OCI-LY1 (cell line): Measurements from ENCODE around the gene MDN1.

Experiments used
- H2AFZ ChIP-seq: fragments of 200-600 bp; sonication (generic), shearing (Covaris generic); 2 replicates; pipeline ENCODE4 v1.6.0; 2014; ENCODE audit warnings: antibody characterized with exemption, mild to moderate bottlenecking, low read length
- H3F3A ChIP-seq: fragments of 200-600 bp; sonication (generic), shearing (Covaris generic); 2 replicates; pipeline ENCODE4 v1.6.0; 2014; ENCODE audit warnings: mild to moderate bottlenecking, antibody characterized with exemption, low read length, moderate library complexity; ENCODE audit not compliant: insufficient read depth
- H3K27ac ChIP-seq: fragments of 200-600 bp; sonication (generic); 2 replicates; pipeline ENCODE4 v1.5.1; 2014; ENCODE audit warnings: low read length, mixed run types, mild to moderate bottlenecking, low read depth; ENCODE audit not compliant: poor library complexity, severe bottlenecking
- H3K27me3 ChIP-seq: fragments of 200-600 bp; sonication (generic); 2 replicates; pipeline ENCODE4 v1.6.0; 2014; ENCODE audit warnings: antibody characterized with exemption, mild to moderate bottlenecking, low read length, moderate library complexity; ENCODE audit not compliant: insufficient read depth
- H3K36me3 ChIP-seq: fragments of 200-600 bp; sonication (generic); 2 replicates; pipeline ENCODE4 v1.6.1; 2014; ENCODE audit warnings: mild to moderate bottlenecking, antibody characterized with exemption, low read length, moderate library complexity, mixed read lengths; ENCODE audit not compliant: insufficient read depth
- H3K4me1 ChIP-seq: fragments of 200-600 bp; sonication (generic); 2 replicates; pipeline ENCODE4 v1.5.1; 2014; ENCODE audit warnings: mild to moderate bottlenecking, low read length, moderate library complexity; ENCODE audit not compliant: insufficient read depth, severe bottlenecking
- H3K4me2 ChIP-seq: fragments of 200-600 bp; sonication (generic), shearing (Covaris generic); 2 replicates; pipeline ENCODE4 v1.6.1; 2014; ENCODE audit warnings: low read length
- H3K4me3 ChIP-seq: fragments of 200-600 bp; sonication (generic); 2 replicates; pipeline ENCODE4 v1.5.1; 2014; ENCODE audit warnings: low read length, low read depth, mild to moderate bottlenecking, mixed read lengths; ENCODE audit not compliant: poor library complexity, severe bottlenecking
- H3K79me2 ChIP-seq: fragments of 200-600 bp; shearing (Covaris generic); 2 replicates; pipeline ENCODE4 v1.6.1; 2016; ENCODE audit warnings: mixed run types, low read length, mixed read lengths; ENCODE audit not compliant: insufficient read depth
- H3K9ac ChIP-seq: fragments of 200-600 bp; sonication (generic), shearing (Covaris generic); 2 replicates; pipeline ENCODE4 v1.6.1; 2014; ENCODE audit warnings: mild to moderate bottlenecking, low read length, mixed read lengths
- H3K9me2 ChIP-seq: fragments of 200-600 bp; sonication (generic), shearing (Covaris generic); 2 replicates; pipeline ENCODE4 v1.6.1; 2014; ENCODE audit warnings: low read depth, mild to moderate bottlenecking, low read length, mixed read lengths
- H3K9me3 ChIP-seq: fragments of 200-600 bp; shearing (Covaris generic); 2 replicates; pipeline ENCODE4 v1.6.1; 2014; ENCODE audit warnings: low read length, mixed read lengths
- H4K20me1 ChIP-seq: fragments of 200-600 bp; sonication (generic), shearing (Covaris generic); 2 replicates; pipeline ENCODE4 v1.6.0; 2016; ENCODE audit warnings: mild to moderate bottlenecking, low read length; ENCODE audit not compliant: insufficient read depth
- EZH2 ChIP-seq: fragments of 200-600 bp; sonication (generic), shearing (Covaris generic); IDR thresholded peaks from 2 replicates; pipeline ENCODE4 v1.8.0; 2017; ENCODE audit warnings: borderline replicate concordance, mixed run types, mild to moderate bottlenecking, antibody characterized with exemption, low read length, moderate library complexity, mixed read lengths
- TF ChIP-seq, protein P1 (sequence below): fragments of 200-600 bp; sonication (generic), shearing (Covaris generic); IDR thresholded peaks from 2 replicates; pipeline ENCODE4 v1.5.1; 2017; ENCODE audit warnings: mild to moderate bottlenecking, antibody characterized with exemption, low read length, moderate library complexity, mixed read lengths

MDN1 gene

DNA sequence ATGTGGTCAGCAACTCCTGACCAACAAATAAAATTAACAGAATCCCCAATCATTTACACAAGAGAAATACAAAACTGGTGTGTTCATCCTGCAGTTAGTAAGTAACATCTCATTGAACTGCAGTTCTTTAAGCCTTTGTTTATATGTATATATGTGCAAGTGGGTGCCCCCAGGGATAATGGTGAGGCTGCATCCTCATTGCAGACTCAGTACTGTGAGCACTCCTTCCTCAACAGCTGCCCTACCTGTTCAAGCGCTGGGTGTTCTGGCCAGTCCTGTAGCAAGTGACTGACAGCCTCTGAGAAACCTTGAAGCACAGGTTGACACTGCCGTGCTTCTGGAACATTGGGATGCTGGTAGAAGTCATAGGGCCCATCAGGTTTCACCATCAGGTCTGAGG is 131.3 kb downstream of the MDN1 start:
- Histone ChIP-seq H3K4me3 (no peak overlapping the region), H3K9ac (no peak overlapping the region), H3K4me2 (no peak overlapping the region), H3K27me3 (no peaks in the 10 kb centered on the region), H4K20me1 (no peaks in the 10 kb centered on the region), H3K4me1 (peaks cover 7% of the 10 kb centered on the region), H3F3A (no peaks in the 10 kb centered on the region), H3K36me3 (peaks cover 97% of the 10 kb centered on the region), H3K9me3 (no peaks in the 10 kb centered on the region), H3K9me2 (no peaks in the 10 kb centered on the region), H2AFZ (no peak overlapping the region), H3K79me2 (no peaks in the 10 kb centered on the region), H3K27ac (no peak overlapping the region)
- TF ChIP-seq, protein P1, sequence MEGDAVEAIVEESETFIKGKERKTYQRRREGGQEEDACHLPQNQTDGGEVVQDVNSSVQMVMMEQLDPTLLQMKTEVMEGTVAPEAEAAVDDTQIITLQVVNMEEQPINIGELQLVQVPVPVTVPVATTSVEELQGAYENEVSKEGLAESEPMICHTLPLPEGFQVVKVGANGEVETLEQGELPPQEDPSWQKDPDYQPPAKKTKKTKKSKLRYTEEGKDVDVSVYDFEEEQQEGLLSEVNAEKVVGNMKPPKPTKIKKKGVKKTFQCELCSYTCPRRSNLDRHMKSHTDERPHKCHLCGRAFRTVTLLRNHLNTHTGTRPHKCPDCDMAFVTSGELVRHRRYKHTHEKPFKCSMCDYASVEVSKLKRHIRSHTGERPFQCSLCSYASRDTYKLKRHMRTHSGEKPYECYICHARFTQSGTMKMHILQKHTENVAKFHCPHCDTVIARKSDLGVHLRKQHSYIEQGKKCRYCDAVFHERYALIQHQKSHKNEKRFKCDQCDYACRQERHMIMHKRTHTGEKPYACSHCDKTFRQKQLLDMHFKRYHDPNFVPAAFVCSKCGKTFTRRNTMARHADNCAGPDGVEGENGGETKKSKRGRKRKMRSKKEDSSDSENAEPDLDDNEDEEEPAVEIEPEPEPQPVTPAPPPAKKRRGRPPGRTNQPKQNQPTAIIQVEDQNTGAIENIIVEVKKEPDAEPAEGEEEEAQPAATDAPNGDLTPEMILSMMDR = no peak
- no peak for TF ChIP-seq EZH2

DNA sequence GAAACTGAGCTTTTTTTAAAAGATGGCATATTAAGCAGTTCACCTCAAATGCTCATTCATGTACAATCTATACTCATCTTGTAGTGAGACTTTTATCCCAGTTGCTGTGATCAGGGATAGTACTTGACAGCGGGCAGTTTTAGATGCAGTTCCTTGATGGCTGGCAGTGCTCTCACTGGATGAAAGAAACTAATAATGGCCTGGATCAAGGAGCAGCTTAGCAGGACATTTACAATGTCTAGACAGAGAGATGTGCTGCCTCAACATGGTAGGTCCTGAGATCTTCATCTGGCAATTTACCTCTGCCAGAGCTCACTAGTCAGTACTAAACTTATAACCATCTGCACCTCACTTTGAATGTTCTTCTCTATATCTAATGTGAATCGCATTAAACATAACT is 134.3 kb downstream of the MDN1 start:
- Histone ChIP-seq H3K9me3 (no peaks in the 10 kb centered on the region), H3K79me2 (no peaks in the 10 kb centered on the region), H3K4me3 (no peak overlapping the region), H4K20me1 (no peaks in the 10 kb centered on the region), H3K27me3 (no peaks in the 10 kb centered on the region), H3K9me2 (no peaks in the 10 kb centered on the region), H2AFZ (no peak overlapping the region), H3K4me1 (no peaks in the 10 kb centered on the region), H3K4me2 (no peak overlapping the region), H3K36me3 (peaks cover 96% of the 10 kb centered on the region), H3F3A (no peaks in the 10 kb centered on the region), H3K9ac (no peak overlapping the region), H3K27ac (no peak overlapping the region)
- TF ChIP-seq EZH2 = no peak
- TF ChIP-seq, protein P1 = no peak

DNA sequence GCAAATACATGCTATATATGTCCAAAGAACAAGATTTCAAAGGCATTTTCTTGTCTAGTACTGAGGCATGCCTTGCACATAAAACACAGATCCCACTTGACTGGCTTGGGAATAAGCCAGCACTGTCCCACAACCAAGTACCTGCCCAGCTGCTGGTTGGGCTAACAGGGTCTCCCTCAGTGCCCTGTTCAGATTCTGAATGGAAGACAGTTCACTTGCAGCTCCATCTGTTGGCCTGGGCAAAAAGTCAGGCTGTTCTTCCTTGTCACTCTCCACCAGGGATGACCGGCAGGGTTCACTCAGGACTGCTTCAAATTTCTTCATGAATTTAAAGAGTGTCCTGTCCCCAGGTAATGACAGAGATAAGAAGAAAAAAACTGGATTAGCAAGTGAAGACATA is 136.6 kb downstream of the MDN1 start:
- no peak overlapping the region for H3K4me2 ChIP-seq
- H3K9me2 ChIP-seq = no peaks in the 10 kb centered on the region
- H3K9ac ChIP-seq = no peak overlapping the region
- H4K20me1 ChIP-seq = no peaks in the 10 kb centered on the region
- H3F3A ChIP-seq = no peaks in the 10 kb centered on the region
- no peak overlapping the region for H3K4me3 ChIP-seq
- H3K4me1 ChIP-seq = no peaks in the 10 kb centered on the region
- H3K27ac ChIP-seq = no peak overlapping the region
- no peaks in the 10 kb centered on the region for H3K79me2 ChIP-seq
- TF ChIP-seq, protein P1 = no peak
- TF ChIP-seq EZH2 = no peak
- H3K9me3 ChIP-seq = no peaks in the 10 kb centered on the region
- peaks cover 95% of the 10 kb centered on the region for H3K36me3 ChIP-seq
- H2AFZ ChIP-seq = no peak overlapping the region
- H3K27me3 ChIP-seq = no peaks in the 10 kb centered on the region
